Neural cell (in vitro differentiated cells): Measurements from ENCODE around the gene GOLGA6C.
"Not testable (repeated sequence)": the region's sequence is repeated elsewhere in the genome, so short reads cannot be mapped to it uniquely, and the experiment has no call there.

Experiments
- EP300 ChIP-seq: fragments of 450-650 bp; conservative IDR thresholded peaks from 2 replicates; pipeline ENCODE4 v1.6.1; 2014; ENCODE audit warnings: antibody characterized with exemption, mild to moderate bottlenecking, moderate library complexity; ENCODE audit not compliant: poor library complexity, severe bottlenecking
- EZH2 ChIP-seq: fragments of 200-600, 300-800 bp; shearing (Covaris generic), sonication (generic); IDR thresholded peaks from 2 replicates; pipeline ENCODE4 v1.6.1; 2014; ENCODE audit warnings: antibody characterized with exemption, low read length, borderline replicate concordance, mild to moderate bottlenecking; ENCODE audit not compliant: insufficient read depth, poor library complexity, severe bottlenecking
- POLR2AphosphoS5 ChIP-seq: IDR thresholded peaks from 2 replicates; pipeline ENCODE4 v1.6.1; 2012
- RAD21 ChIP-seq: fragments of 450-650 bp; conservative IDR thresholded peaks from 2 replicates; pipeline ENCODE4 v1.6.1; 2014; ENCODE audit warnings: antibody characterized with exemption, mild to moderate bottlenecking, moderate library complexity
- REST ChIP-seq: IDR thresholded peaks from 2 replicates; pipeline ENCODE4 v1.6.1; 2012; ENCODE audit warnings: borderline replicate concordance
- SMC3 ChIP-seq: fragments of 450-650 bp; conservative IDR thresholded peaks from 2 replicates; pipeline ENCODE4 v1.6.1; 2014; ENCODE audit warnings: antibody characterized with exemption, mild to moderate bottlenecking, moderate library complexity; ENCODE audit not compliant: poor library complexity
- TAF1 ChIP-seq: IDR thresholded peaks from 2 replicates; pipeline ENCODE4 v1.6.1; 2012; ENCODE audit warnings: low read depth
- TF ChIP-seq, protein P1 (sequence below): fragments of 450-650 bp; IDR thresholded peaks from 2 replicates; pipeline ENCODE4 v1.5.1; 2014; ENCODE audit warnings: antibody characterized with exemption, mild to moderate bottlenecking, moderate library complexity; ENCODE audit not compliant: poor library complexity, severe bottlenecking

- TF ChIP-seq REST, EZH2, SMC3, EP300, POLR2AphosphoS5, RAD21, TAF1: not testable (repeated sequence)
- TF ChIP-seq, protein P1, sequence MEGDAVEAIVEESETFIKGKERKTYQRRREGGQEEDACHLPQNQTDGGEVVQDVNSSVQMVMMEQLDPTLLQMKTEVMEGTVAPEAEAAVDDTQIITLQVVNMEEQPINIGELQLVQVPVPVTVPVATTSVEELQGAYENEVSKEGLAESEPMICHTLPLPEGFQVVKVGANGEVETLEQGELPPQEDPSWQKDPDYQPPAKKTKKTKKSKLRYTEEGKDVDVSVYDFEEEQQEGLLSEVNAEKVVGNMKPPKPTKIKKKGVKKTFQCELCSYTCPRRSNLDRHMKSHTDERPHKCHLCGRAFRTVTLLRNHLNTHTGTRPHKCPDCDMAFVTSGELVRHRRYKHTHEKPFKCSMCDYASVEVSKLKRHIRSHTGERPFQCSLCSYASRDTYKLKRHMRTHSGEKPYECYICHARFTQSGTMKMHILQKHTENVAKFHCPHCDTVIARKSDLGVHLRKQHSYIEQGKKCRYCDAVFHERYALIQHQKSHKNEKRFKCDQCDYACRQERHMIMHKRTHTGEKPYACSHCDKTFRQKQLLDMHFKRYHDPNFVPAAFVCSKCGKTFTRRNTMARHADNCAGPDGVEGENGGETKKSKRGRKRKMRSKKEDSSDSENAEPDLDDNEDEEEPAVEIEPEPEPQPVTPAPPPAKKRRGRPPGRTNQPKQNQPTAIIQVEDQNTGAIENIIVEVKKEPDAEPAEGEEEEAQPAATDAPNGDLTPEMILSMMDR: not testable (repeated sequence)
Observed at GRCh38 chr15:75300026-75300425, 41.9 kb downstream of the GOLGA6C start.
